ENCODE measurements around the gene CPLX4. TPM values are rescaled to one million over a fixed set of nuclear protein-coding genes. Genes with fewer than 3 reads are reported as not detected.

The CPLX4 gene
- total and polyA plus RNA-seq, 2 donors from 2014 or later, result not detected

DNA sequence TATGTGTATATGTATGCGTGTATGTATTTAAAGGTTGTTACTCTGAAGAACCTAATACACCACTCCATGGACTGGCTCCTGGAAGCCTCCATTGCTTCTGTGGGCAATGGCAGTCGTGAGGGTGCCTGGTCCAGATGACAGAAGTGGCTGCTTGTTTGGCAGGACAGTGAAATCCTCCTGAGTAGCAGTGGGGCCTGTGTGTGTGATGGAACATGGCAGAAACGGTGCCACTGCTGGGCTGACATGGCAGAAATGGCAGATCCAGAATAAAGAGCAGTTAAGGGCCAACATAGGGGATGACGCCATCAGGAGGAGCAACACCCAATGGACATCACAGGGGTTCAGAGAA lies 6.1 kb upstream of the CPLX4 start:
- H3K4me3 ChIP-seq (ENCODE audit: low read length in 3 of 3), result no peak overlapping the region
- H3K9ac ChIP-seq (ENCODE audit: low read length in 3 of 3), result no peak overlapping the region
- H3K36me3 ChIP-seq (ENCODE audit: control insufficient read depth in 2 of 3, insufficient read depth in 3 of 3, low read length in 3 of 3), result peaks cover 0 to 27% (median 12%) of the 10 kb centered on the region in 3 donors
- H3K4me1 ChIP-seq (ENCODE audit: control insufficient read depth in 2 of 3, insufficient read depth in 2 of 3, low read depth in 1 of 3, low read length in 3 of 3), result no peaks in the 10 kb centered on the region
- no peak for FAIRE-seq
- no peak overlapping the region for H3K27ac ChIP-seq (ENCODE audit: low read depth in 2 of 2, low read length in 2 of 2)
- no peak for DNase-seq
- TF ChIP-seq, protein P1, sequence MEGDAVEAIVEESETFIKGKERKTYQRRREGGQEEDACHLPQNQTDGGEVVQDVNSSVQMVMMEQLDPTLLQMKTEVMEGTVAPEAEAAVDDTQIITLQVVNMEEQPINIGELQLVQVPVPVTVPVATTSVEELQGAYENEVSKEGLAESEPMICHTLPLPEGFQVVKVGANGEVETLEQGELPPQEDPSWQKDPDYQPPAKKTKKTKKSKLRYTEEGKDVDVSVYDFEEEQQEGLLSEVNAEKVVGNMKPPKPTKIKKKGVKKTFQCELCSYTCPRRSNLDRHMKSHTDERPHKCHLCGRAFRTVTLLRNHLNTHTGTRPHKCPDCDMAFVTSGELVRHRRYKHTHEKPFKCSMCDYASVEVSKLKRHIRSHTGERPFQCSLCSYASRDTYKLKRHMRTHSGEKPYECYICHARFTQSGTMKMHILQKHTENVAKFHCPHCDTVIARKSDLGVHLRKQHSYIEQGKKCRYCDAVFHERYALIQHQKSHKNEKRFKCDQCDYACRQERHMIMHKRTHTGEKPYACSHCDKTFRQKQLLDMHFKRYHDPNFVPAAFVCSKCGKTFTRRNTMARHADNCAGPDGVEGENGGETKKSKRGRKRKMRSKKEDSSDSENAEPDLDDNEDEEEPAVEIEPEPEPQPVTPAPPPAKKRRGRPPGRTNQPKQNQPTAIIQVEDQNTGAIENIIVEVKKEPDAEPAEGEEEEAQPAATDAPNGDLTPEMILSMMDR (IDR thresholded peaks at IDR 0.05; ENCODE audit: borderline replicate concordance, extremely low read depth, insufficient read depth), result no peak
- no peaks in the 10 kb centered on the region for H3K9me3 ChIP-seq (ENCODE audit: control insufficient read depth in 2 of 3, insufficient read depth in 1 of 3, low read length in 3 of 3)
- intact Hi-C loops (cut with DNase I), result no loop called here
- H3K27me3 ChIP-seq (ENCODE audit: control insufficient read depth, insufficient read depth, low read length), result no peaks in the 10 kb centered on the region

DNA sequence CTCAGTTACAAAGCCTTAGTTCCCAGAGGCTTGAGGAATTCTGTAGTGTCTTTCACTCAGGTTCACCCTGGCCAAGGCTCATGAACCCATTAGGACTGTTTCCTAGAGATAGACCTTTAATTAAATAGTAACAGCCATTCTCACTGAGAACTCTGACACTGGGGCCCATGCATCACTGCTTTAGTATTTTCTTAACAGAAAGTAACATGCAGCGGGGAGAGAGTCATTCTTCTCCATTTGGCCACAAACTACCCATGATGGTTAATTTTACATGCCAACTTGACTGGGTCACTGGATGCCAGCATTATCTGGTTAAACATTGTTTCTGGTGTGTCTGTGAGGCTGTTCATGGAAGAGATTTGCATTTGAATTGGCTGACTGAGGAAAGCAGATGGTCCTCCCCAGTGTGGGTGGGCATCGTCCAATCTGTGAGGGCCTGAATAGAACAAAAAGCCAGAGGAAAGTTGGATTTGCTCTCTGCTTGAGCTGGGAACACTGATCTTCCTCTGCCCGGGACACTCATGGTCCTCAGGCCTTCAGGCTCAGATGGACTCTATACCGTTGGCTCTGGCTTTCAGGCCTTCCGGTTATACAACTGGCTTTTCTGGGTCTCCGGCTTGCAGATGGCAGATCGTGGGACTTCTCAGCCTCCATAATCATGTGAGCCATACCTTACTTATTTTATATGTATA lies 5.6 kb upstream of the CPLX4 start:
- no peaks in the 10 kb centered on the region for H3K9me3 ChIP-seq (ENCODE audit: control insufficient read depth in 2 of 3, insufficient read depth in 1 of 3, low read length in 3 of 3)
- no peak overlapping the region for H3K9ac ChIP-seq (ENCODE audit: low read length in 3 of 3)
- peaks cover 0 to 24% (median 12%) of the 10 kb centered on the region in 3 donors for H3K36me3 ChIP-seq (ENCODE audit: control insufficient read depth in 2 of 3, insufficient read depth in 3 of 3, low read length in 3 of 3)
- no peaks in the 10 kb centered on the region for H3K27me3 ChIP-seq (ENCODE audit: control insufficient read depth, insufficient read depth, low read length)
- DNase-seq (peak in 1 of 5 donors; percentile 19), FAIRE-seq (no peak)
- intact Hi-C loops (cut with DNase I), result no loop called here
- TF ChIP-seq, protein P1 (IDR thresholded peaks at IDR 0.05; ENCODE audit: borderline replicate concordance, extremely low read depth, insufficient read depth), result no peak
- no peaks in the 10 kb centered on the region for H3K4me1 ChIP-seq (ENCODE audit: control insufficient read depth in 2 of 3, insufficient read depth in 2 of 3, low read depth in 1 of 3, low read length in 3 of 3)
- no peak overlapping the region for H3K27ac ChIP-seq (ENCODE audit: low read depth in 2 of 2, low read length in 2 of 2)
- no peak overlapping the region for H3K4me3 ChIP-seq (ENCODE audit: low read length in 3 of 3)

DNA sequence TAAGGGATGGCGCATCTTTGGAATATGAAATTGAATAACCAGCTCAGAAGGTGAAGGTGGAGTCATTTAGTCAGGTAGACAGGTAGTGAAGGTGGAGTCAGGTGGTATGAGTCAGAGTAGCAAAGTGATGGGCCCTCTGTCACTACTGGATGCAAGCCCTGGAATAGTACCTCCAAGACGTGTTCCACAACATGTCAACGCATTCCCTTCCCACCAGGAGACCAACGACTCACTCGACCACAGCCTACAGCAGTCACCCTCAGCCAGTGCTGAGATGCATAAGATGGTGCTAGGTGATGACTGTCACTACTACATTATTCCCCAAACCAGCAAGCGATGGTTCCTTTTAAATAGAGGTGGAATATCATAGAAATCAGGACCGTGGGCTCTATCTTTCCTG lies 6.8 kb downstream of the CPLX4 start:
- no peak for DNase-seq
- FAIRE-seq, result no peak
- Histone ChIP-seq H3K27me3 (ENCODE audit: control insufficient read depth, insufficient read depth, low read length) (no peaks in the 10 kb centered on the region), H3K4me1 (ENCODE audit: control insufficient read depth in 2 of 3, insufficient read depth in 2 of 3, low read depth in 1 of 3, low read length in 3 of 3) (peaks cover 0 to 2% (median 0%) of the 10 kb centered on the region in 3 donors), H3K9ac (ENCODE audit: low read length in 3 of 3) (no peak overlapping the region), H3K9me3 (ENCODE audit: control insufficient read depth in 2 of 3, insufficient read depth in 1 of 3, low read length in 3 of 3) (no peaks in the 10 kb centered on the region), H3K27ac (ENCODE audit: low read depth in 2 of 2, low read length in 2 of 2) (no peak overlapping the region), H3K36me3 (ENCODE audit: control insufficient read depth in 2 of 3, insufficient read depth in 3 of 3, low read length in 3 of 3) (no peaks in the 10 kb centered on the region), H3K4me3 (ENCODE audit: low read length in 3 of 3) (no peak overlapping the region)
- intact Hi-C loops (cut with DNase I), result loop anchor here (10.0 kb wide), 1 partner anchor 83 kb away; no protein-coding TSS in a partner anchor
- TF ChIP-seq, protein P1 (IDR thresholded peaks at IDR 0.05; ENCODE audit: borderline replicate concordance, extremely low read depth, insufficient read depth), result no peak

DNA sequence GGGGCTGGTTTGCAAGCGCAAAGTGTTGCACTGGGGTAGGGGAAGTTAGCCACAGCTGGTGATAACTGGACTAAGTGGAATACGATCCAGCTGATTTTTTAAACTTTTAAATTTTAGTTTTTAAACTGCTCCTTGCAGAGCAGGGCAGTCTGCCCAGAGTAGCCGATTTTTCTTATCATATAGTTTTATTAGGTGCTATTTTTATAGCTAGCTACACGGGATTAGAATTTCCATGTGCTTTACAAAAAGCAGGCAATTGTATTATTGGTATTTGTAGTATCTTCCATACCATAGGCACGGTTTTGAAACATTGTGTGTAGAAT lies 9.6 kb downstream of the CPLX4 start:
- no peak for FAIRE-seq
- H3K9ac ChIP-seq (ENCODE audit: low read length in 3 of 3), result no peak overlapping the region
- no peak overlapping the region for H3K27ac ChIP-seq (ENCODE audit: low read depth in 2 of 2, low read length in 2 of 2)
- H3K27me3 ChIP-seq (ENCODE audit: control insufficient read depth, insufficient read depth, low read length), result no peaks in the 10 kb centered on the region
- H3K36me3 ChIP-seq (ENCODE audit: control insufficient read depth in 2 of 3, insufficient read depth in 3 of 3, low read length in 3 of 3), result no peaks in the 10 kb centered on the region
- peaks cover 0 to 2% (median 0%) of the 10 kb centered on the region in 3 donors for H3K4me1 ChIP-seq (ENCODE audit: control insufficient read depth in 2 of 3, insufficient read depth in 2 of 3, low read depth in 1 of 3, low read length in 3 of 3)
- H3K4me3 ChIP-seq (ENCODE audit: low read length in 3 of 3), result peak overlapping the region in 1 of 3 donors; percentile 6
- no peaks in the 10 kb centered on the region for H3K9me3 ChIP-seq (ENCODE audit: control insufficient read depth in 2 of 3, insufficient read depth in 1 of 3, low read length in 3 of 3)
- TF ChIP-seq, protein P1 (IDR thresholded peaks at IDR 0.05; ENCODE audit: borderline replicate concordance, extremely low read depth, insufficient read depth), result no peak
- DNase-seq, result no peak
- intact Hi-C loops (cut with DNase I), result no loop called here

Measured in kidney (tissue), 14 donors.